Effector CD8-positive, alpha-beta T cell (primary cell): ENCODE results near the gene P2RX7.
"Not testable (repeated sequence)": the region's sequence is repeated elsewhere in the genome, so short reads cannot be mapped to it uniquely, and the experiment has no call there.

Experiments
- DNase-seq: peaks from one replicate; lab custom pipeline; 2025; lab: John Stamatoyannopoulos, UW

The P2RX7 gene

DNA sequence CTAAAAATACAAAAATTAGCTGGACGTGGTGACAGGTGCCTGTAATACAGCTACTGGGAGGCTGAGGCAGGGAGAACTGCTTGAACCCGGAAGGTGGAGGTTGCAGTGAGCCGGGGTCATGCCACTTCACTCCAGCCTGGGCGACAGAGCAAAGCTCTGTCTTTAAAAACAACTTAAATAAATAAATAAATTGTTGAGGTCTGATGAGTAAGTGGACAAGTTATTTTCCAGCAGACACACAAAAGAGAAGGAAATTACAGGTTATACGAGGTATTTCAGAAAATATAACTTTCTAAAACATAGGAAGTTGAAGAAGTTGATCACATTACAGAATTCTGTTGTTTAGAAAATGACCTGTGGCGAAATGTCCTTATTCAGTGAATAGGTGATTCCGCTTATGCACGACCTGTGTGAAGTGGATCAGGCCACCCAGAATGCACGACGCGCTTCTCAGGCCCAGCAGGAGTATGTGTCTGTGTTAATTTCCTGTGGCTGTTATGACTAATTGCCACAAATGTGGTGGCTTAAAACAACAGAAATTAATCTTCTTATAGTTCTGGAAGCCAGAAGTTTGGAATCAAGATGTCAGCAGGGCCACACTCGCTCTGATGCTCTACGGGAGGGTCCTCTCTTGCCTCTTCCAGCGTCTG, 38.1 kb downstream of the P2RX7 start:
- DNase-seq: no peak

DNA sequence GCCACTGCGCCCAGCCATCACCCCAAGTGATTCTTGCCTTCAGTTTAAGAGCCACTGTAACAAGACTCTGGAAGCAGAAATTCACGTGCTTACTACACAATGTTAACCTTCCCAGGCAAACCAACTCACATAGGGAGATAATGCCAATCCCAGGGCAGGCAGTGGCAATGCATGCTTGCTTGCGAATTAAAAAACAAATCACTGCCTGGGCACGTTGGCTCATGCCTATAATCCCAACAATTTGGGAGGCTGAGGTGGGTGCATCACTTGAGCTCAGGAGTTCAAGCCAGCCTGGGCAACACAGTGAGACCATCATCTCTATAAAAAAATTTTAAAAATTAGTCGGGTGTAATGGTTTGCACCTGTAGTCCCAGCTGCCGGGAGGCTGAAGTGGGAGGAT, 39.5 kb downstream of the P2RX7 start:
- no peak for DNase-seq

DNA sequence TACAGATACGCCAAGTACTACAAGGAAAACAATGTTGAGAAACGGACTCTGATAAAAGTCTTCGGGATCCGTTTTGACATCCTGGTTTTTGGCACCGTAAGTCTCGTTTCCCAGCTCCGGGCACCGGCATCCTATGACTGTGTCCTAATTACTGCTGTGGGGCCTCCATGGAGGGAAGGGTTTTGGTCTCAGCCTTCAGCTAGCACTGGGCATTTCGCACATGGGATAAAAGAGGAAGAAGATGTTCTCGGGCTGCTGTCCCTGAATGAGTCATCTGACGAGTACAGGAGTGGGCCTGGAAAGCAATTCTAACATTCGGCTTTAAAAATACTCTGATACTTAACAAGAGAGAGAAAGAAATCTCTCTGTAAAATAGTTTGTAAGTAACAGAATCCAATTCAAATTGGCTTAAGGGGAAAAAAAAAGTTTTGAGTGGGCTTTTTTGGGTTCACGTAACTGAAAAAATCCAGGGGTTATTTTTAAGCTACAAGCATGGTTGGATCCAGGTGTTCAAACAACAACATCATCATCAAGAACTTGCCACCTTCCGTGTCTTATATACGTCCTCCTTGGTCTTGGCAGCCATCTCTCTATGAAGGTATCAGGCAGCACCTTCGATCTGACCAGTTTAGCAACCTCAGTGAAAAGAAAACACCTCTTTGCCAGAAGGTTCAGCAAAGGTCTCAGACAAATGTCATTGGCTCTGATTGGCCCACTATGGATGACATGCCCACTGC, 42.9 kb downstream of the P2RX7 start:
- no peak for DNase-seq

DNA sequence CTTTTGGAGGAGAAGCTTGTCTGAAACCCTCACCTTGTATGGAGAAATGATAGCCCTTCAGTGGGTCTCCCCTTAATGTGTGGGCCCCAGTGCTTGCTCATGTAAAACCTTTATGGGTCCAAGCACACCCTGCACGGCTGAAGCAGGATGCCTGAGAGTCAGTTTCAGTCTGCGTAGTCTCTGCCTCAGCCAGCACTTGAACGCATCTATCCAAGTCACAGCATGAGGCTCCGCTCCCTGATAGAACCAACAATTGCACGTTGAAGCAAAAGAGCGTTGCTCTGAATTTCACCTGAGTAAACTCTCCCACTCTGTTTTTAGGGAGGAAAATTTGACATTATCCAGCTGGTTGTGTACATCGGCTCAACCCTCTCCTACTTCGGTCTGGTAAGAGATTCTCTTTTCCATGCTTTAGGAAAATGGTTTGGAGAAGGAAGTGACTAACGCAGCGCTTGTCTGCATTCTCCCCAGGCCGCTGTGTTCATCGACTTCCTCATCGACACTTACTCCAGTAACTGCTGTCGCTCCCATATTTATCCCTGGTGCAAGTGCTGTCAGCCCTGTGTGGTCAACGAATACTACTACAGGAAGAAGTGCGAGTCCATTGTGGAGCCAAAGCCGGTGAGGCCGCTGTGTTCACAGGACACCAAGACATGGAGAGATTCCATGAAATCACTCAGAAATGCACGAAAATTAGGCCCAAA, 44.3 kb downstream of the P2RX7 start:
- no peak for DNase-seq

DNA sequence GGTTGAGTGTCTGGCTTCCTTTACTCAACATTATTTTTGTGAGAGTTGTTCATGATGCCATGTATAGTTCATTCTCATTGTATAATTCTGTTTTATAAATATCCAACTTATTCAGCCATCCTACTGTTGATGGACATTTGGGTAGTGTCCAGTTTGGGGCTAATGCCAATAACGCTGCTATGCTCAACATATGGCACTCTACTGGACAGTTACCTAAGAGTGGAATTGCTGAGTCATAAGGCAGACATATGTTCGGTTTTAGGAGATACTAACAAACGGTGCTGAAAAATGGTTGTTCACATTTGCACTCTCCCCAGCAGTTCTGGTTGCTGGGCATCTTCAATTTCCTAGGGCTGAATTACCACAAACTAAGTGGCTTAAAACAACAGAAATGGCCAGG, 48.5 kb downstream of the P2RX7 start:
- DNase-seq: no peak

DNA sequence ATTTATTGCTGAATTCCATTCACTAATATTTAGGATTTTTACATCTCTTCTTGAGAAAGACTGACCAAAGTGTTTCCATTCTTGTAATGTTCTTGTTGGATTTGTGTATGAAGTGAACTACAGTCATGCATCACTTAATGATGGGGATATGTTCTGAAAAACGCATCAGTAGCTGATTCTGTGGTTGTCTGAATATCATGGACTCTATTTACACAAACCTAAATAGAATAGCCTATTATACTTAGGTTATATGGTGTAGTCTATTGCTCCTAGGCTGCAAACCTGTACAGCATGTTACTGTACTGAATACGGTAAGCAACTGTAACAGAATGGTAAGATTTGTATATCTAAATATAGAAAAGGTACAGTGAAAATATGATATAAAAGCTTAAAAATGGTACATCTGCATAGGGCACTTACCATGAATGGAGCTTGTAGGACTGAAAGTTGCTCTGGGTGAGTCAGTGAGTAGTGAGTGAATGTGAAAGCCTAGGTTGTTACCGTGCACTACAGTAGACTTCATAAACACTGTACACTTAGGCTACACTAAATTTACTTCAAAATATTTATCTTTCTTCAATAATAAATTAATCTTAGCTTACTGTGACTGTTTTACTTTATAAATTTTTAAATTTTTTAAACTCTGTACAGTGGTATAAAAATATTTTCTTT, 49.7 kb downstream of the P2RX7 start:
- no peak for DNase-seq

DNA sequence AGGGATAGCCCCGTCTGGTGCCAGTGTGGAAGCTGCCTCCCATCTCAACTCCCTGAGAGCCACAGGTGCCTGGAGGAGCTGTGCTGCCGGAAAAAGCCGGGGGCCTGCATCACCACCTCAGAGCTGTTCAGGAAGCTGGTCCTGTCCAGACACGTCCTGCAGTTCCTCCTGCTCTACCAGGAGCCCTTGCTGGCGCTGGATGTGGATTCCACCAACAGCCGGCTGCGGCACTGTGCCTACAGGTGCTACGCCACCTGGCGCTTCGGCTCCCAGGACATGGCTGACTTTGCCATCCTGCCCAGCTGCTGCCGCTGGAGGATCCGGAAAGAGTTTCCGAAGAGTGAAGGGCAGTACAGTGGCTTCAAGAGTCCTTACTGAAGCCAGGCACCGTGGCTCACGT, 51.7 kb downstream of the P2RX7 start:
- DNase-seq: no peak

DNA sequence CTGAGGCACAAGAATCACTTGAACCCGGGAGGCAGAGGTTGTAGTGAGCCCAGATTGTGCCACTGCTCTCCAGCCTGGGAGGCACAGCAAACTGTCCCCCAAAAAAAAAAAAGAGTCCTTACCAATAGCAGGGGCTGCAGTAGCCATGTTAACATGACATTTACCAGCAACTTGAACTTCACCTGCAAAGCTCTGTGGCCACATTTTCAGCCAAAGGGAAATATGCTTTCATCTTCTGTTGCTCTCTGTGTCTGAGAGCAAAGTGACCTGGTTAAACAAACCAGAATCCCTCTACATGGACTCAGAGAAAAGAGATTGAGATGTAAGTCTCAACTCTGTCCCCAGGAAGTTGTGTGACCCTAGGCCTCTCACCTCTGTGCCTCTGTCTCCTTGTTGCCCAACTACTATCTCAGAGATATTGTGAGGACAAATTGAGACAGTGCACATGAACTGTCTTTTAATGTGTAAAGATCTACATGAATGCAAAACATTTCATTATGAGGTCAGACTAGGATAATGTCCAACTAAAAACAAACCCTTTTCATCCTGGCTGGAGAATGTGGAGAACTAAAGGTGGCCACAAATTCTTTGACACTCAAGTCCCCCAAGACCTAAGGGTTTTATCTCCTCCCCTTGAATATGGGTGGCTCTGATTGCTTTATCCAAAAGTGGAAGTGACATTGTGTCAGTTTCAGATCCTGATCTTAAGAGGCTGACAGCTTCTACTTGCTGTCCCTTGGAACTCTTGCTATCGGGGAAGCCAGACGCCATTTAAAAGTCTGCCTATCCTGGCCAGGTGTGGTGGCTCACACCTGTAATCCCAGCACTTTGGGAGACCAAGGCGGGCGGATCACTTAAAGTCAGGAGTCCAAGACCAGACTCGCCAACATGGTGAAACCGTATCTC, 52.6 kb downstream of the P2RX7 start:
- no peak for DNase-seq

DNA sequence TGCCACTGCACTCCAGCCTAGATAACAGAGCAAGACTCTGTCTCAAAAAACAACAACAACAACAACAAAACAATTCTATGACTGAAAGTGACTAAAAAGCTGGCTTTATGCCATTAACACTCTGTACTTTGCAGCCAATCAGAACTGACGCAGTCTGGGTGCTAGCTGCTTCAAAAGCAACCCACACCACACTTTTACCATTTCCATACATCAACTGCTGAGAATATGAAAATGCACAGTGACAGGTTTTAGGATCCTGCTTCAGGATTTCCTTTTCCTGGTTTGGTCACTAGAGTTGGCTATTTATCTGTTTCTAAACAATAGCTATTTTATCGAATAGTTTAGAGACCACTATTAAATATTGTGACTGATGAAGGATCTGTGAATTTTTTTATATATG, 54.1 kb downstream of the P2RX7 start:
- no peak for DNase-seq

DNA sequence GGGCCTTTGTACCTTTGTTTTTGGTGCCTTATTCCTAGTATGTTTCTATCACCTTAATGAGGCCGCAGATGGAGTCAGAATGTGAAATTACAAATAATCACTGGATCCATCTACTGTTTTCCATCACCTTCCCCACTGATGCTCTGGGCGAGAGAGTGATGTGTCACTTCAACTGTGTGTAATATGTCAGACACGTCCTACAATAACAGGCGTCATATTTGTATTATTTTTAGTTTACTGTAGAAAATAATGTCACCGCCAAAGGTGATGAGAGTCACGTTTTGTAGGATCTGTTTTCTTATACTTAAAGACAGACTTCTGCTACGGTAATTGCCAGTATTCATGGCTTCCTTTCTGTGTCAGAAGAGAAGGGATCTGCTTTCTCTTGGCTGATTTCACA, 54.8 kb downstream of the P2RX7 start:
- DNase-seq: no peak

DNA sequence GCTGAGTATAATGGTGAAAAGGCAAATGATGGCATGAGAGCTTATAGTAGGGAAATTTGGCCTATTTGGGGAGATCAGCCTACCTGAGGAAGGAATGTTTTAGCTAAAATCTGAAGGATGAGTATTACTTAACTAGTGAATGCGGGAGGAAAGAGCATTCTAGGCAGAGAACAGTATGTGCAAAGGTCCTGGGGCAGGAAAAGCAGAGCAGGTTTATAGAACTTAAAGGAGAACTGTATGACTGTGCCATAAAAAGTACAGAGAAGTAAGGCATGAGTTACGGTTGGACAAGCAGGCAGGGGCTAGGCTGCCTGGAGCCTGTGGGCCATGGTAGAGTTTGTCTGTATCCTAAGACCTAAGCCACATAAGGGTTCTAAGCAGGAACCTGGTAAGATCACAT, 55.6 kb downstream of the P2RX7 start:
- no peak for DNase-seq

DNA sequence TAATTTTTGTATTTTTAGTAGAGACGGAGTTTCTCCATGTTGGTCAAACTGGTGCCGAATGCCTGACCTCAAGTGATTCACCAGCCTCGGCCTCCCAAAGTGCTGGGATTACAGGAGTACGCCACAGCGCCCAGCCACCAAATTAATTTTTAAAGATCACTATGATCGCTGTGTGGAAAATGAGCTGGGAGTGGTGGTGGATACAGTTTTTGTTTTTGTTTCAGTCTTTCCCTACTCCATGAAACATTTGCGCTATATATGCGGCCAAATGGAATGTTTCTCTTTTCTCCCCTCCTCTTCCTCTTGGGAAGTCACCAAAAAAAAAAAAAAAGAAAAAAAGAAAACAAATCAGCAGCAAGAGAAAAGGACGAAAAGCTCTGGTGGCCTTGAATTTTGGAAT, 56.5 kb downstream of the P2RX7 start:
- no peak for DNase-seq

DNA sequence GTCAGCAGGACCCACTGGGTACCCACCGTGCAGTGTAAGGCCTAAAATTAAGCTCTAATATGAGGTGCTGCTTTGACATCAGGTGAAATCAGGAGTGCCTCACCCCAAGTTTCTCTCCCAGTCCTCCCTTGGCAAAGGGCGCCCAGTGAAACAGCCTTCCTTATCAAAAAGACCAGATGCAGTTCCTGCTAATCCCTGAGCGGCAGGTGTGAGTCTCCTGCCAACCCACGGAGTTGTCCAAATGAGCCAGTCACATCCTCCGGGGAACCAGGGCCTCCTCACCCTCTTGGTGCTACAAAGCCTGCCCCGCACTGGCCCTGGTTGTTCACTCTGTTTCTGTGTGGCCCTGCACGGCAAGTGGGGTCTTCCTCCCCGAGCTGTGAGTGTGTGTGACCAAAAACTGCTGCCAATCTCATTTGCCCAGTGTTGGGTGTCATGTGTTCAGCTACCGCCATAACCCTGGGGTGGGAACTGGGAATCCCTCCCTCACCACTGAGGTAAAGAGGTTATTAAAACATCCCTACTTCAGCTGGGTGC, 57.0 kb downstream of the P2RX7 start:
- DNase-seq: no peak

DNA sequence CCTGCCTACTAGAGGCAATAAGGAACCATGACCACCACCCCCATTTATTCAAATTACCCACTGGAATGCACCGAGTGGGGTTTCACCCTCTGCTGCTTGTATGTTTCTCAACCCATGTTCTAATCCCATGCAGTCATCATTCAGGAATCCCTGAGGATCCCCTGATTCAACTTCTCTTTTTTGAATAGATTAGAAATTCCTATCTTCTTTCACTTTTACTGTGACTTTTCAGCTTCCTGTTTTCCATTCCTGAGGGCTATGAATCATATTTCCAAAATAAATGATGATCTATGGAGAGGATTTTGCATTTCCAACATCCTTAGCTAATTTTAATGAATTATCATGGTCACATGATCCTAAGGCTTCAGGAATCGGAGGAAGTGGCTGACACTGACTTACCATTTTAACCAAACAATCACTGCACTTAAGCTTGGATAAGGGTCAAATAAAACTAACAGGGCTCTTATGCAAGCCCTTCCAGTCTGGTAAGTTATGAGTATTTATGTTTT, 57.9 kb downstream of the P2RX7 start:
- no peak for DNase-seq

DNA sequence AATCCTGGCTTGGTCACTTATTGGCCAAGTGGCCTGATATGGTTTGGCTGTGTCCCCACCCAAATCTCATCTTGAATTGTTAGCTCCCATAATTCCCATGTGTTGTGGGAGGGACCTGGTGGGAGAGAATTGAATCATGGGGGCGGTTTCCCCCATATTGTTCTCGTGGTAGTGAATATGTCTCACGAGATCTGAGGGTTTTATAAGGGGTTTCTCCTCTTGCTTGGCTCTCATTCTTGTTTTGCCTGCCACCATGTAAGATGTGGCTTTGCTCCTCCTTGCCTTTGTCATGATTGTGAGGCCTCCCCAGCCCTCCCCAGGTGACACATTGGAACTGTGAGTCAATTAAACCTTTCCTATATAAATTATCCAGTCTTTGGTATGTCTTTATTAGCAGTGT, 58.5 kb downstream of the P2RX7 start:
- no peak for DNase-seq

DNA sequence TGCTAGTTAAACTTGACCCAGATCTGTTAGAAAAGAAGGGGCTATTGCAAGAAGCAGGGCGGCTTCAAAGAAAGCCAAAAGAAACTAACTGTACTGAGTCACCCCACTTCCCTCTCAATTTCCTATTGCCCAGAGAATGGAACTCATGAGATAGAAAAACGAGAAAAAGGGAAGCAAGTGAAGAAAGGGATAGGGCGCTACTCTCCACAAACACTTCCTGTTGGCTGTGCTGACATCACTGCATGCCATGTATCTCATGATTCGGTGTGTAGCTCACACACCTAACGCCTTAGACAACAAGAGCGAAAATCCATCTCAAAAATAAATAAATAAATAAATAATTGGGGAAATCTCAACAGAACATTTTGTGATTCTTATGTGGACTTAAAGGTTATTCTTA, 64.2 kb downstream of the P2RX7 start:
- DNase-seq: no peak

DNA sequence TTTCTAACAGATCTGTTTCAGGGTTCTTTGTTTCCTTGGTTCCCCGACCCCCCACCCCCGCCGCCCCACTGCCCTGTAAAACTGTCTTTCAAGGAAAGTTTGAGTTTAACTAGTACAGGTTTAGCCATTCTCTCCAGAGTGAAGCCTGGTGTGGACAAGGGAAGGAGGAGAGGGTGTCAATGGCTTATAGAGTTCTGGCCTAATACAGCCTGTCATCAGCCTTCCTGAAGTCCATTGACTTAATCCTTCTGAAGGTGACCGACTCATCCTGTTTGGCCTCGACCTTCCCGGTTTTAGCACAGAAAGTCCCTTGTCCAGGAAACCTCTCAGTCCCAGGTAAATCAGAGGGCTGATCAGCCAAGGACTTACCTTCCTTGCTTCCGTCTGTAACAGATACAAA, 66.3 kb downstream of the P2RX7 start:
- DNase-seq: no peak

DNA sequence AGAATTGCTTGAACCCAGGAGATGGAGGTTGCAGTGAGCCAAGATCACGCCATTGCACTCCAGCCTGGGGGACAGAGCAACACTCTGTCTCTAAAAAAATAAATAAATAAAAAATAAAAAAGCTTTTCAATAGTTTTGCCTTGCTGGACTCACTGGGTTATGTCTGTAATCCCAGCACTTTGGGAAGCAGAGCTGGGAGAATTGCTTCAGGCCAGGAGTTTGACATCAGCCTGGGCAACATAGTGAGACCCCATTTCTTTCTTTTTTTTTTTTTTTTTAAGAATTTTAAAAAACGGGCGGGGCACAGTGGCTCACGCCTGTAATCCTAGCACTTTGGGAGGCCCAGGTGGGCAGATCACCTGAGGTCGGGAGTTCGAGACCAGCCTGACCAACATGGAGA, 68.5 kb downstream of the P2RX7 start:
- DNase-seq: not testable (repeated sequence)

DNA sequence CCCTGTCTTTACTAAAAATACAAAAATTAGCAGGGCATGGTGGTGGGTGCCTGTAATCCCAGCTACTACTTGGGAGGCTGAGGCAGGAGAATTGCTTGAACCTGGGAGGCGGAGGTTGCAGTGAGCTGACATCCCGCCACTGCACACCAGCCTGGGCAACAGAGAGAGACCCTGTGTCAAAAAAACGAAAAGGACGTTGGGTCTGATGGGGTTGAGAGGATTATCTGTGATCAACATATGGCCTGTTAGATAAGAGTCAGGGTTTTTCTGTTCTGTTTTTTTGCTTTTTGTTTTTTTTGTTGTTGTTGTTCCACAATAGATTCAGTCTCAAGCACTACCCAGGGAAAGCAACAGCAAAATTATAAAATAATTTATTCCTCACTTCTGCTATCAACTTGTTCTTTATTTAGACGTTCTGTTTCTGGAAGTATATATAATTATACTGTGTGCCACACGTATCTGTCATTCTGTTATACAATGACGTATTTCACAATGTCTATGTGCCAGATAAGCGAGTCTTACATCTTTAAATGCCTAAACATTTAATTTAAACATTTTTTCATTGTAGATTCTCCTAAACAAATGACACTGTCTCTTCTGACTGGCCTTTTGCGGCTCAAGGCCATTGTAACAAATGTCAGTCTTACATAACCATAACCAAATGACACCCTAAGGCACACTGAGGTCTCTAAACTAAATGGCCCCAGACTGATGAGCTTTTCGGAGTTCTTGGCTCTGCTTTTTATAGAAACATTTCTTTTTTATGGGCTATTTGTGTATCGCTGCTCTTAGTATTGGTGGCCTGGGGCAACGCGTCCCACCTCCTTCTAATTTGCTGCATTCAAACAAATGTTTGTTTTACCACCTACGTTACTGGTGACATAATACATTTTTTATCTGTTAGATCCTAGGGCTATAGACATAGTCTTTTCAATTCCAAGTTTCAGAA, 70.0 kb downstream of the P2RX7 start:
- DNase-seq: no peak

DNA sequence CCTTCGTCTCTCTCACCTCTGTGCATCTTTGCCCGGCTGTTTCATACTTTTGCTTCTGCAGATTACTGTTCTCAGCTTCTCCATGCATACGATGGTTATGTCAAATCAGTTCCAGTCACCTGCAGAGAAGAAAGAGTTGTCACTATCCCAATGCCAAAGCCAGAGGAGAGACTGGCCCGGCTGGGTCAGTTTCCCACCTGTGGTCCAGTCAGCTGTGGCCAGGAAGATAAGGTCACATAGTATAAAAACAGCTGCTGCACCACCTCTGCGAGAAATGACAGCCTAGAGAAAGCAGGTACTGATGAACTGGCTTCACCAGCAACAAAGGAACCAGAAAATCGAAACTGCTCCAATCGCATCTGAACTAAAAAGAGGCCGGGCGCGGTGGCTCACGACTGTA, 70.8 kb downstream of the P2RX7 start:
- DNase-seq: no peak
